NCI-H345 (cell line): ENCODE data around the gene ANO7.

ENCODE experiments used
- DNase-seq: peaks from one replicate; lab custom pipeline; 2025; lab: John Stamatoyannopoulos, UW

Gene ANO7

DNA sequence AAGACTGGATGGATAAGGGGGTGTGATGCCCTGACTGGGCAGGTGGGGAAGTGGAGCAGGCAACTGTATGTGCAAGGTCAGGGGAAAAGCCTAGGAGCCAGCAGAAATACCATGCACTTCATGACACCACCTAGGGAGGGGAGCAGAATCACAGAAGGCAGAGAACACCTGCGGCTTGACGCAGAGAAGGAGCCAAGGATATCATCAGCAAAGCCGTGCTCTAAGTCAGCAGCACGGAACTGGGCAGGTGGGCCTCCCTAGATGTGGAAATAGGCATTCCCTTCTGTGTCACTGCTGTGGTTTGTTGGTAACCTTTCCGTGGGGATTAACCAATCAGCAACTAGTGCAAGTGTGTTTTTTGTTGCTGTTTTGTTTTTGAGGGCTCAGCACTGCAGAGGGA lies 85.7 kb downstream of the ANO7 start:
- no peak for DNase-seq
